Right hindlimb (tissue), 1 donor: Measurements from ENCODE around the gene SMIM21.

Experiments
- DNase-seq: peaks from one replicate; pipeline ENCODE4 v3.0.0-alpha.2; 2018

Gene SMIM21

GRCh38 chr18:75374466-75374865 is 53.0 kb downstream of the SMIM21 start:
- DNase-seq = no peak

- no peak for DNase-seq
Observed at GRCh38 chr18:75369026-75369721, 58.3 kb downstream of the SMIM21 start.

GRCh38 chr18:75365837-75366236 is 61.7 kb downstream of the SMIM21 start:
- no peak for DNase-seq

GRCh38 chr18:75365254-75365629 is 62.3 kb downstream of the SMIM21 start:
- no peak for DNase-seq

- DNase-seq = no peak
Observed at GRCh38 chr18:75364512-75365253, 62.8 kb downstream of the SMIM21 start.

GRCh38 chr18:75363446-75364225 is 63.9 kb downstream of the SMIM21 start:
- no peak for DNase-seq

GRCh38 chr18:75362435-75362834 is 65.1 kb downstream of the SMIM21 start:
- DNase-seq = no peak

GRCh38 chr18:75360941-75361340 is 66.6 kb downstream of the SMIM21 start:
- DNase-seq = no peak

GRCh38 chr18:75360215-75360614 is 67.3 kb downstream of the SMIM21 start:
- DNase-seq = no peak
